ENCODE results near the gene SERPINA7.

DNA sequence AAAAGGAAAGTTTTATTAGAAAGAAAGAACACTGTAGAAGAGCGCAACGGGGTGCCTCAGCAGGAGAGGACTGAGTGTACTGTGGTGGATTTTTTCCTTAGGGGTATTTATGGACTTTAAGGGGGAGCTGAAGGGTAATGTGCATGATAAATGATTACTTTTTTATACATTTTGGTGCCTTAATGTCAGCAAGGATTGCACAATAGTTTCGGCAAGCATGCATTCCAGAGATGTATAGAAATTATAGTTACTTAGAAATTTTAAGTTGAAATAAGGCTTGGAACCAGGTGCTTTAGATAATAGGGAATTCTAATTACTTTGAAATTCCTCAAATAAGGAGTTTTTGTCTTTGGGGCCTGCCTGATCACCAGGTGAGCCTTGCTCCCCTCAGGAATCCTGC is 30.5 kb upstream of the SERPINA7 start:
- TF ChIP-seq, protein P1, sequence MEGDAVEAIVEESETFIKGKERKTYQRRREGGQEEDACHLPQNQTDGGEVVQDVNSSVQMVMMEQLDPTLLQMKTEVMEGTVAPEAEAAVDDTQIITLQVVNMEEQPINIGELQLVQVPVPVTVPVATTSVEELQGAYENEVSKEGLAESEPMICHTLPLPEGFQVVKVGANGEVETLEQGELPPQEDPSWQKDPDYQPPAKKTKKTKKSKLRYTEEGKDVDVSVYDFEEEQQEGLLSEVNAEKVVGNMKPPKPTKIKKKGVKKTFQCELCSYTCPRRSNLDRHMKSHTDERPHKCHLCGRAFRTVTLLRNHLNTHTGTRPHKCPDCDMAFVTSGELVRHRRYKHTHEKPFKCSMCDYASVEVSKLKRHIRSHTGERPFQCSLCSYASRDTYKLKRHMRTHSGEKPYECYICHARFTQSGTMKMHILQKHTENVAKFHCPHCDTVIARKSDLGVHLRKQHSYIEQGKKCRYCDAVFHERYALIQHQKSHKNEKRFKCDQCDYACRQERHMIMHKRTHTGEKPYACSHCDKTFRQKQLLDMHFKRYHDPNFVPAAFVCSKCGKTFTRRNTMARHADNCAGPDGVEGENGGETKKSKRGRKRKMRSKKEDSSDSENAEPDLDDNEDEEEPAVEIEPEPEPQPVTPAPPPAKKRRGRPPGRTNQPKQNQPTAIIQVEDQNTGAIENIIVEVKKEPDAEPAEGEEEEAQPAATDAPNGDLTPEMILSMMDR (IDR thresholded peaks at IDR 0.05) = no peak
- TF ChIP-seq POLR2A (IDR thresholded peaks at IDR 0.05) (no peak), EP300 (IDR thresholded peaks at IDR 0.05) (no peak)

Measured in stomach (tissue), 4 donors.